ENCODE measurements around the gene C5orf47. TPM values are rescaled to one million over a fixed set of nuclear protein-coding genes. Genes with fewer than 3 reads are reported as not detected.

C5orf47 gene
- total RNA-seq, 1 donor from 2014 or later: not detected

DNA sequence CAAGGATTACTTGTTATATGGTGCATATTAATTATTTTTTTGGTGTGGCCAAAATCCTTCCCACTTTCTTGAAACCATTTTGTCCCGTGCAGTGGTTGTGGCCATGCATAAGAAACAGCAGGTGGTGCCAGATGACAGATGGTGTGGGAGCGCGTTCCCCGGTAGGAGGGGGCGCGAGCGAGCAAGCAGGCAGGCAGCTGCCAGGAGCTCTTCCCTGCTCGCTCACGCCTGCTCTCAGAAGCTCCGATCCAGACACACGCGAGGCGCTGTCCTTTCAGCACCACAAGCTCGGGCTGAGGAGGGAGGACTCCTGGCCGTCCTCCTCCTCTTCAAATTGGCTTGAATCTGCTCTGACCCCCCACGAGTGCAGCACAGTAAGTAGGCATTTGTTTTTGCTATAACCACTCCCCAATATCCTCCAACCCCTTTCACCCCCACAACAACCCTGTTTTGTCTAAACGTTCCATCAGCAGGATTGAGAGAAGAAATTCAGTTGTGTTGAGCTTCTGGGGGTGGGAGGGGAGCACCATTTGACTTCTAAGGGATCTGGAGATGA is 56.6 kb downstream of the C5orf47 start, which contains the start of gene NSG2:
Gene NSG2 (plus strand): TSS at position 237 of the 556 bp plus-strand sequence. CDS start 1,050 bp downstream, outside the sequence.
- H3K4me3 Mint-ChIP-seq: peak within 1 kb of the TSS; percentile 76
- H3K27ac Mint-ChIP-seq: no peak within 1 kb of the TSS
- no peaks in the 10 kb centered on the region for H3K36me3 Mint-ChIP-seq
- TF ChIP-seq, protein P1, sequence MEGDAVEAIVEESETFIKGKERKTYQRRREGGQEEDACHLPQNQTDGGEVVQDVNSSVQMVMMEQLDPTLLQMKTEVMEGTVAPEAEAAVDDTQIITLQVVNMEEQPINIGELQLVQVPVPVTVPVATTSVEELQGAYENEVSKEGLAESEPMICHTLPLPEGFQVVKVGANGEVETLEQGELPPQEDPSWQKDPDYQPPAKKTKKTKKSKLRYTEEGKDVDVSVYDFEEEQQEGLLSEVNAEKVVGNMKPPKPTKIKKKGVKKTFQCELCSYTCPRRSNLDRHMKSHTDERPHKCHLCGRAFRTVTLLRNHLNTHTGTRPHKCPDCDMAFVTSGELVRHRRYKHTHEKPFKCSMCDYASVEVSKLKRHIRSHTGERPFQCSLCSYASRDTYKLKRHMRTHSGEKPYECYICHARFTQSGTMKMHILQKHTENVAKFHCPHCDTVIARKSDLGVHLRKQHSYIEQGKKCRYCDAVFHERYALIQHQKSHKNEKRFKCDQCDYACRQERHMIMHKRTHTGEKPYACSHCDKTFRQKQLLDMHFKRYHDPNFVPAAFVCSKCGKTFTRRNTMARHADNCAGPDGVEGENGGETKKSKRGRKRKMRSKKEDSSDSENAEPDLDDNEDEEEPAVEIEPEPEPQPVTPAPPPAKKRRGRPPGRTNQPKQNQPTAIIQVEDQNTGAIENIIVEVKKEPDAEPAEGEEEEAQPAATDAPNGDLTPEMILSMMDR (conservative IDR thresholded peaks at IDR 0.05): peak; percentile 87
- peak; percentile 91 for DNase-seq (ENCODE audit: extremely low spot score, unreplicated experiment)
- H3K27me3 Mint-ChIP-seq: peaks cover 42% of the 10 kb centered on the region
- no peaks in the 10 kb centered on the region for H3K4me1 Mint-ChIP-seq (ENCODE audit: unreplicated experiment)
- H3K9me3 Mint-ChIP-seq: no peaks in the 10 kb centered on the region

DNA sequence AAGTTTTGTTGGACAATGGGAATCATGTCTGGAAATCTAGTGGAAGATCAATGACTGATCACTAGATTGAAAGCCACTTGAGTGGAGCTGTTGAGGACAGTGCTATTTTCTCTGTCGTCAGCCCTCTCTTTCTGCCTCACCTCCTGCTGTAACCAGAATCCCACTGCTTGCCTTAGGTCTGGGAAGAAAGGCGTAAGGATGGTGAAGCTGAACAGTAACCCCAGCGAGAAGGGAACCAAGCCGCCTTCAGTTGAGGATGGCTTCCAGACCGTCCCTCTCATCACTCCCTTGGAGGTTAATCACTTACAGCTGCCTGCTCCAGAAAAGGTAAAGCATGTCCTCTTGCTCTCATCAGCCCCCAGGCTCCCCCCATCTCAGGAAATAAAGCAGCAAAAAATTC is 57.6 kb downstream of the C5orf47 start:
- DNase-seq (ENCODE audit: extremely low spot score, unreplicated experiment): no peak
- Mint-ChIP-seq H3K9me3 (no peaks in the 10 kb centered on the region), H3K36me3 (no peaks in the 10 kb centered on the region), H3K4me1 (ENCODE audit: unreplicated experiment) (no peaks in the 10 kb centered on the region), H3K27me3 (peaks cover 50% of the 10 kb centered on the region), H3K27ac (no peak overlapping the region), H3K4me3 (no peak overlapping the region)
- TF ChIP-seq, protein P1 (conservative IDR thresholded peaks at IDR 0.05): no peak

DNA sequence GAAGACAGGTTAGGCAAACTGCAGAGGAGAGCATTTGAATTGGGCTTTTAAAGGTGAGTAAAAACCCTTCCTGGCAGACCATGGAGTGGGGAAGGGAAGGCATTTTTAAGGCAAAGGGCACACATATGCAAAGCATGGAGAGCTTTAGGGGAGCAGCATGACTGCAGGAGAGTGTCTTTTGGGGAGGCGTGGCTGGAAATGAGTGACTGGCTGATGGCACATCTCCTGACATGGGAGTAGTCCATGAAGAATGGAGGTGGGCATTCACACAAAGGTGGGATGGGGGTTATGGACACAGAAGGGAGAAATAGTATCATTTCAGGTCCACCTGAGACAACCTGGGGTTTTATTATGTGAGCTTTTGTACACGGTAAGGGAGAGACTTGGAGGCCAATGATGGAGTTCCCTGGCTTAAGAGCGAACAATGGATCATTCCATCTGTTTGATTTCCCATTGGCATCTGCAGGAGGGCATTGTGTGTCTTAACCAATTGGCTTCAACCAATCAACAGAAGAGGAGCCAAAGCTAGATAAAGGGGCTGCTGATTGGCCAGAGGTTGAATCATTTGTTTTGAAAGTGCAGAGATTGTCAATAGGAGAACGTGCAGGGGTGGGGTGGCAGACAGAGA is 58.6 kb downstream of the C5orf47 start:
- Mint-ChIP-seq H3K27me3 (peaks cover 55% of the 10 kb centered on the region), H3K4me1 (ENCODE audit: unreplicated experiment) (no peaks in the 10 kb centered on the region), H3K36me3 (no peaks in the 10 kb centered on the region), H3K4me3 (no peak overlapping the region), H3K27ac (no peak overlapping the region), H3K9me3 (no peaks in the 10 kb centered on the region)
- no peak for DNase-seq (ENCODE audit: extremely low spot score, unreplicated experiment)
- TF ChIP-seq, protein P1 (conservative IDR thresholded peaks at IDR 0.05): no peak

DNA sequence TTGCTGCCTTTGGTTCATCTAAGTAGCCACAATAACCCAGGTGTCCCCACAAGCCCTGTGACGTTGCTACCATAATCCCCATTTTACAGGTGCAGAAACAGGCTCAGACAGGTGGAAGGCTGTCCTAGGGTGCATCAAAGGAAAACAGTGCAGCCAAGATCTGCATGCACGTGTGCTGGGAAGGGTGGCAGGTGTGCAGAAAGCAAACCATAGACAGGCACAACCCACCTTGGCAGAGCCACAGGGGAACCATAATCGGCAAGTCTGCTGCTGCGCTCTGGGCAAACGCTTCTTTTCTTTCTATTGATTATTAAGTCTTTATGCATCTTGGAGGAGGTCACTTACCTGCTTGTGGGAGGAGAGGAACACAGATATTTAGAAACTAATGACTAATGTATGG is 63.7 kb downstream of the C5orf47 start:
- peaks cover 33% of the 10 kb centered on the region for H3K27me3 Mint-ChIP-seq
- DNase-seq (ENCODE audit: extremely low spot score, unreplicated experiment): no peak
- no peak overlapping the region for H3K4me3 Mint-ChIP-seq
- no peaks in the 10 kb centered on the region for H3K36me3 Mint-ChIP-seq
- no peaks in the 10 kb centered on the region for H3K4me1 Mint-ChIP-seq (ENCODE audit: unreplicated experiment)
- TF ChIP-seq, protein P1 (conservative IDR thresholded peaks at IDR 0.05): no peak
- no peak overlapping the region for H3K27ac Mint-ChIP-seq
- no peaks in the 10 kb centered on the region for H3K9me3 Mint-ChIP-seq

DNA sequence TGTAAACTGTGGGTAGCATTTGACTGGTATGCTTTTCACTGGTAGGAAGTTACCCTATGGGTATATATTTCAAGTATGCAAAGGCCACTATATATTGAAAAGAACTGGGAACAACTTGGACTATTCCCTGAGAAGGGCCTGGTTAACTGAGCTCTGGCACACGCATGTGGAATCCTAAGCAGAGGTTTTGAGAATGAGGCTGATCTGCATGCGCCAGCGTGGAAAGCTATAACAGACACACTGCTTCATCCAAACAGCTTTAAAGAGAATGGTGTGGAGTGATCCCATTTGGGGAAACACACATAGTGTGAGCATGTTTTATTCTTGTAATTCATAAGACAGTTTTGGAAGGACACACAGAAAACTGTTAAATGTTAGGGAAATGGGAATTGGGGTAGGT is 64.9 kb downstream of the C5orf47 start:
- TF ChIP-seq, protein P1 (conservative IDR thresholded peaks at IDR 0.05): no peak
- Mint-ChIP-seq H3K4me1 (ENCODE audit: unreplicated experiment) (no peaks in the 10 kb centered on the region), H3K9me3 (no peaks in the 10 kb centered on the region), H3K27ac (no peak overlapping the region), H3K36me3 (no peaks in the 10 kb centered on the region), H3K27me3 (peaks cover 33% of the 10 kb centered on the region), H3K4me3 (no peak overlapping the region)
- no peak for DNase-seq (ENCODE audit: extremely low spot score, unreplicated experiment)

Other genes with a start within 250 kb of the C5orf47 start
- gene CPEB4, start 100.8 kb upstream of the C5orf47 start, total RNA-seq (ENCODE audit: low replicate concordance): 53.2 and 56.1 TPM in 2 replicates
- 3.1 and 3.9 TPM in 2 replicates for gene NSG2, start 56.5 kb downstream of the C5orf47 start, total RNA-seq (ENCODE audit: low replicate concordance)